Measurements from ENCODE around the gene TRIM60. TPM values are rescaled to one million over a fixed set of nuclear protein-coding genes. Genes with fewer than 3 reads are reported as not detected.

TRIM60 gene
- total and polyA plus RNA-seq, 2 donors (not counting 3 experiments of a cell fraction or from before 2014, with no cell fraction given): not detected

GRCh38 chr4:165005352-165005925 lies 26.4 kb upstream of the TRIM60 start:
- H3K9me3 ChIP-seq (replicated peaks; ENCODE audit: control insufficient read depth, insufficient read depth, low read length): no peaks in the 10 kb centered on the region
- DNase-seq (ENCODE audit: low read depth, low spot score) (no peak), FAIRE-seq (no peak)
- no peaks in the 10 kb centered on the region for H3K79me2 ChIP-seq (ENCODE audit: control insufficient read depth, insufficient read depth, low read length)
- no TSS peak for BruUV-seq (replicated peaks)
- H3K4me3 ChIP-seq (replicated peaks in 1 of 3; ENCODE audit: insufficient read depth in 1 of 3, low read depth in 1 of 3, low read length in 3 of 3): no peak overlapping the region
- no peak for TF ChIP-seq POLR2AphosphoS5 (IDR thresholded peaks at IDR 0.05; ENCODE audit: insufficient read depth, low read depth, low read length)
- TF ChIP-seq, protein P1, sequence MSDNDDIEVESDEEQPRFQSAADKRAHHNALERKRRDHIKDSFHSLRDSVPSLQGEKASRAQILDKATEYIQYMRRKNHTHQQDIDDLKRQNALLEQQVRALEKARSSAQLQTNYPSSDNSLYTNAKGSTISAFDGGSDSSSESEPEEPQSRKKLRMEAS (IDR thresholded peaks at IDR 0.05; ENCODE audit: insufficient read depth, insufficient read length): no peak
- no peak for TF ChIP-seq CTCF (IDR thresholded peaks at IDR 0.05; ENCODE audit: extremely low read depth in 1 of 2, insufficient read depth in 1 of 2, low read depth in 1 of 2, low read length in 2 of 2)
- TF ChIP-seq MYC (IDR thresholded peaks at IDR 0.05; ENCODE audit: low read depth, low read length): no peak
- H3K4me2 ChIP-seq (ENCODE audit: insufficient read depth, low read length): no peak overlapping the region
- H3K9ac ChIP-seq (replicated peaks; ENCODE audit: extremely low read depth, insufficient read depth, low read length): no peak overlapping the region
- H2AFZ ChIP-seq (ENCODE audit: low read depth, low read length): no peak overlapping the region
- ChIA-PET CTCF (no interaction called here), POLR2A (no interaction called here)
- no peaks in the 10 kb centered on the region for H3K9me1 ChIP-seq (replicated peaks; ENCODE audit: control insufficient read depth, extremely low read depth, insufficient read depth, low read length)
- dilution Hi-C loops (cut with MboI; ENCODE audit: extremely low pct_ligation_motif_present, low sequenced_read_pairs): no loop called here
- intact Hi-C loops (cut with micrococcal nuclease): no loop called here
- H4K20me1 ChIP-seq (replicated peaks; ENCODE audit: control insufficient read depth, extremely low read depth, insufficient read depth, low read length): no peaks in the 10 kb centered on the region
- H3K27ac ChIP-seq (ENCODE audit: insufficient read depth, low read depth, low read length): no peak overlapping the region
- H3K4me1 ChIP-seq (ENCODE audit: control insufficient read depth, extremely low read depth, insufficient read depth, low read length): no peaks in the 10 kb centered on the region
- no peaks in the 10 kb centered on the region for H3K36me3 ChIP-seq (ENCODE audit: control insufficient read depth in 2 of 2, extremely low read depth in 1 of 2, insufficient read depth in 2 of 2, low read length in 2 of 2)
- H3K27me3 ChIP-seq (ENCODE audit: control insufficient read depth in 2 of 2, insufficient read depth in 2 of 2, low read length in 2 of 2): no peaks in the 10 kb centered on the region

GRCh38 chr4:165006456-165006855 lies 25.3 kb upstream of the TRIM60 start:
- BruUV-seq (replicated peaks): no TSS peak
- intact Hi-C loops (cut with micrococcal nuclease): no loop called here
- Histone ChIP-seq H2AFZ (ENCODE audit: low read depth, low read length) (no peak overlapping the region), H3K9ac (replicated peaks; ENCODE audit: extremely low read depth, insufficient read depth, low read length) (no peak overlapping the region), H3K4me3 (replicated peaks in 1 of 3; ENCODE audit: insufficient read depth in 1 of 3, low read depth in 1 of 3, low read length in 3 of 3) (no peak overlapping the region), H3K9me3 (replicated peaks; ENCODE audit: control insufficient read depth, insufficient read depth, low read length) (no peaks in the 10 kb centered on the region), H3K9me1 (replicated peaks; ENCODE audit: control insufficient read depth, extremely low read depth, insufficient read depth, low read length) (no peaks in the 10 kb centered on the region), H3K4me2 (ENCODE audit: insufficient read depth, low read length) (no peak overlapping the region), H3K36me3 (ENCODE audit: control insufficient read depth in 2 of 2, extremely low read depth in 1 of 2, insufficient read depth in 2 of 2, low read length in 2 of 2) (no peaks in the 10 kb centered on the region), H3K79me2 (ENCODE audit: control insufficient read depth, insufficient read depth, low read length) (no peaks in the 10 kb centered on the region), H3K27me3 (ENCODE audit: control insufficient read depth in 2 of 2, insufficient read depth in 2 of 2, low read length in 2 of 2) (no peaks in the 10 kb centered on the region), H3K4me1 (ENCODE audit: control insufficient read depth, extremely low read depth, insufficient read depth, low read length) (no peaks in the 10 kb centered on the region), H3K27ac (ENCODE audit: insufficient read depth, low read depth, low read length) (no peak overlapping the region), H4K20me1 (replicated peaks; ENCODE audit: control insufficient read depth, extremely low read depth, insufficient read depth, low read length) (no peaks in the 10 kb centered on the region)
- TF ChIP-seq MYC (IDR thresholded peaks at IDR 0.05; ENCODE audit: low read depth, low read length) (no peak), JUN (IDR thresholded peaks at IDR 0.05; ENCODE audit: borderline replicate concordance, insufficient read depth, insufficient read length, low read depth) (no peak), FOS (IDR thresholded peaks at IDR 0.05; ENCODE audit: borderline replicate concordance, insufficient read depth, low read length) (no peak)
- no peak for FAIRE-seq
- POLR2A ChIA-PET: no interaction called here
- DNase-seq (ENCODE audit: low read depth, low spot score): no peak
- CTCF ChIA-PET: no interaction called here
- dilution Hi-C loops (cut with MboI; ENCODE audit: extremely low pct_ligation_motif_present, low sequenced_read_pairs): no loop called here

Data from endothelial cell of umbilical vein (primary cell).